Prostate gland (tissue), 2 donors: ENCODE data around the gene NPEPPS. TPM values are rescaled to one million over a fixed set of nuclear protein-coding genes. Genes with fewer than 3 reads are reported as not detected.
"Not testable (repeated sequence)": the region's sequence is repeated elsewhere in the genome, so short reads cannot be mapped to it uniquely, and the experiment has no call there.

Experiments
- DNase-seq: peaks from one replicate; pipeline ENCODE4 v3.0.0-alpha.2; 2019; ENCODE audit warnings: low spot score
- H3K27ac ChIP-seq, 2 donors: fragments of 200-600 bp; sonication (generic); 2 replicates each; pipeline ENCODE4 v1.5.1; 2017 to 2019
- H3K27me3 ChIP-seq: fragments of 200-600 bp; sonication (generic); replicated peaks from 2 replicates; pipeline ENCODE4 v1.5.1; 2019; ENCODE audit not compliant: insufficient read depth
- H3K36me3 ChIP-seq, 2 donors: fragments of 200-600 bp; sonication (generic); 1 replicate in 1 of 2; 2 replicates in 1 of 2; pipeline versions ENCODE4 v1.5.1 to v1.8.1; 2017 to 2019
- H3K4me1 ChIP-seq: fragments of 200-600 bp; sonication (generic); replicated peaks from 2 replicates; pipeline ENCODE4 v1.5.1; 2019
- H3K4me3 ChIP-seq, 2 donors: fragments of 200-600 bp; sonication (generic); 2 replicates each; pipeline ENCODE4 v1.5.1; 2017 to 2019
- H3K9me3 ChIP-seq: fragments of 200-600 bp; sonication (generic); 2 replicates; pipeline ENCODE4 v1.5.1; 2017
- CTCF ChIP-seq, 4 experiments: fragments of 200-600 bp in 2 of 4; fragments of 450-650 bp in 2 of 4; sonication (generic) in 2 of 4; IDR thresholded peaks; 1 replicate in 3 of 4; 2 replicates in 1 of 4; pipeline ENCODE4 v1.5.1; 2016 to 2019; ENCODE audit warnings: antibody characterized with exemption in 4 of 4, mild to moderate bottlenecking in 2 of 4, moderate library complexity in 2 of 4
- POLR2A ChIP-seq: fragments of 450-650 bp; IDR thresholded peaks from one replicate; pipeline ENCODE4 v1.6.1; 2016; ENCODE audit warnings: antibody characterized with exemption, mild to moderate bottlenecking
- POLR2AphosphoS5 ChIP-seq: sonication (generic); formaldehyde crosslinking; IDR thresholded peaks from one replicate; pipeline ENCODE4 v1.6.1; 2017; ENCODE audit warnings: antibody characterized with exemption
- WGBS: methylation state at CpG from one replicate; pipeline ENCODE4 v1.1.5; 2018; 5-methylcytosine and 5-hydroxymethylcytosine counted together
- intact Hi-C: fragments of 100-400 bp; cut with DNase I; formaldehyde crosslinking; loops from one replicate; pipeline ENCODE4 v1.14.2; 2022
- total RNA-seq, 2 donors: library from RNA; depleted of rRNA; stranded (reverse); fragments of >200 nt; gene quantifications; one replicate each; pipeline ENCODE4 v1.1.0, GENCODE V29; 2016

Gene NPEPPS
- total RNA-seq, 2 donors from 2014 or later = 67.1 to 70.4 TPM

- DNase-seq, H3K27me3 ChIP-seq, H3K9me3 ChIP-seq, H3K4me3 ChIP-seq, H3K4me1 ChIP-seq, H3K36me3 ChIP-seq, H3K27ac ChIP-seq, intact Hi-C loops: not testable (repeated sequence)
- WGBS = 46% methylated on average over 3 of the region's 3 CpGs
Measured at GRCh38 chr17:47567261-47567660, 36.4 kb downstream of the NPEPPS start.

GRCh38 chr17:47572561-47572960 lies 41.7 kb downstream of the NPEPPS start:
- DNase-seq, H3K4me1 ChIP-seq, H3K9me3 ChIP-seq, H3K36me3 ChIP-seq, H3K27me3 ChIP-seq, H3K4me3 ChIP-seq, intact Hi-C loops, H3K27ac ChIP-seq: not testable (repeated sequence)
- WGBS = 91% methylated on average over 3 of the region's 3 CpGs

GRCh38 chr17:47582416-47582815 lies 51.5 kb downstream of the NPEPPS start:
- H3K27ac ChIP-seq, H3K4me1 ChIP-seq, intact Hi-C loops, H3K36me3 ChIP-seq, H3K27me3 ChIP-seq, H3K9me3 ChIP-seq, H3K4me3 ChIP-seq: not testable (repeated sequence)
- DNase-seq = peak; percentile 53
- 57% methylated on average over 1 of the region's 1 CpG for WGBS

- H3K27ac ChIP-seq, intact Hi-C loops: not testable (repeated sequence)
Measured at GRCh38 chr17:47586378-47587055, 55.6 kb downstream of the NPEPPS start.

GRCh38 chr17:47593522-47593921 lies 62.6 kb downstream of the NPEPPS start:
- intact Hi-C loops, H3K36me3 ChIP-seq, DNase-seq, H3K27ac ChIP-seq, H3K9me3 ChIP-seq, H3K27me3 ChIP-seq, H3K4me1 ChIP-seq, H3K4me3 ChIP-seq: not testable (repeated sequence)

More at GRCh38 chr17:47586378-47587055, 55.6 kb downstream of the NPEPPS start:
- not testable (repeated sequence) for H3K4me3 ChIP-seq, DNase-seq, H3K27me3 ChIP-seq, H3K4me1 ChIP-seq, H3K9me3 ChIP-seq, H3K36me3 ChIP-seq
- 37% methylated on average over 5 of the region's 5 CpGs for WGBS

- H3K9me3 ChIP-seq = no peaks in the 10 kb centered on the region
- H3K27me3 ChIP-seq = no peaks in the 10 kb centered on the region
- no peak overlapping the region for H3K27ac ChIP-seq
- intact Hi-C loops = no loop called here
- TF ChIP-seq POLR2A (no peak), CTCF (IDR thresholded peaks at IDR 0.05) (no peak), POLR2AphosphoS5 (no peak)
- H3K36me3 ChIP-seq = peaks cover 0 to 4% of the 10 kb centered on the region in 2 donors
- no peak overlapping the region for H3K4me3 ChIP-seq
- no peaks in the 10 kb centered on the region for H3K4me1 ChIP-seq
- DNase-seq = no peak
- WGBS = 52% methylated on average over 4 of the region's 4 CpGs
Measured at GRCh38 chr17:47603830-47604597, 73.1 kb downstream of the NPEPPS start.

- Histone ChIP-seq H3K4me3 (no peak overlapping the region), H3K9me3 (no peaks in the 10 kb centered on the region), H3K4me1 (no peaks in the 10 kb centered on the region), H3K36me3 (peaks cover 0 to 4% of the 10 kb centered on the region in 2 donors), H3K27me3 (no peaks in the 10 kb centered on the region), H3K27ac (no peak overlapping the region)
- 79% methylated on average over 1 of the region's 1 CpG for WGBS
- intact Hi-C loops = no loop called here
- TF ChIP-seq POLR2A = no peak
- no peak for TF ChIP-seq CTCF (IDR thresholded peaks at IDR 0.05)
- no peak for TF ChIP-seq POLR2AphosphoS5
- no peak for DNase-seq
Measured at GRCh38 chr17:47604598-47604927, 73.7 kb downstream of the NPEPPS start.
